LHCN-M2 (cell line): Measurements from ENCODE around the gene CFAP157. TPM values are rescaled to one million over a fixed set of nuclear protein-coding genes. Genes with fewer than 3 reads are reported as not detected.
A peak's percentile ranks its signal among the peaks of the same experiment; 100 is the strongest.

Experiments
- DNase-seq: peaks from one replicate; pipeline ENCODE4 v3.0.0-alpha.2; 2012; ENCODE audit warnings: low read depth
- total RNA-seq: library from RNA; depleted of rRNA; stranded (reverse); fragments of >200 nt; gene quantifications from 2 replicates; pipeline ENCODE4 v1.2.3, GENCODE V29; 2014

CFAP157 gene
- total RNA-seq, 1 experiment from 2014 or later, result not detected

DNA sequence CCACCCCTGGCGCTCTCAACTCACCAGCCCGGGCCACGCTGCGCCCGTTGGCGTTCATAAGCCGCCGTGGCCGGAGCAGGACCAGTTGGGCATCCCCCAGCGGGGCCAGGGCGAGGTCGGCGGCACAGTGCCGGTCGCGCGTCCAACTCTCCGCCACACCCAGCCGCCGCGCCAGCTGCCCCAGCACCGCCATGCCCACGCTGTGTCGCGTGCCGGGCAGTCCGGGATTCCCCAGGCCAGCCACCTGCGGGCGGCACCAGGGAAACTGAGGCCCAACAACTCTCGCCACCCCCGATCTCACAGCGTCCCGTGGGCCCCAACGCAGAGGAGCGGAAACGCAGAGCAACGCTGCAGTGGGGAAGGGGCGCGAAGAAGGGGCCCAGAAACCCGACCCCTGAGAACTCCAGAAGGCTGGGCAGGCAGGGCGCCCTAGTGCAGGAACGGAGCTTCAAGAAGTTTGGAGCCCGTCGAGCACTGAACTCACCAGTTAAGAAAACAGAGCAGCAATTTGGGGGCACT is 8.2 kb downstream of the CFAP157 start:
- DNase-seq, result no peak

DNA sequence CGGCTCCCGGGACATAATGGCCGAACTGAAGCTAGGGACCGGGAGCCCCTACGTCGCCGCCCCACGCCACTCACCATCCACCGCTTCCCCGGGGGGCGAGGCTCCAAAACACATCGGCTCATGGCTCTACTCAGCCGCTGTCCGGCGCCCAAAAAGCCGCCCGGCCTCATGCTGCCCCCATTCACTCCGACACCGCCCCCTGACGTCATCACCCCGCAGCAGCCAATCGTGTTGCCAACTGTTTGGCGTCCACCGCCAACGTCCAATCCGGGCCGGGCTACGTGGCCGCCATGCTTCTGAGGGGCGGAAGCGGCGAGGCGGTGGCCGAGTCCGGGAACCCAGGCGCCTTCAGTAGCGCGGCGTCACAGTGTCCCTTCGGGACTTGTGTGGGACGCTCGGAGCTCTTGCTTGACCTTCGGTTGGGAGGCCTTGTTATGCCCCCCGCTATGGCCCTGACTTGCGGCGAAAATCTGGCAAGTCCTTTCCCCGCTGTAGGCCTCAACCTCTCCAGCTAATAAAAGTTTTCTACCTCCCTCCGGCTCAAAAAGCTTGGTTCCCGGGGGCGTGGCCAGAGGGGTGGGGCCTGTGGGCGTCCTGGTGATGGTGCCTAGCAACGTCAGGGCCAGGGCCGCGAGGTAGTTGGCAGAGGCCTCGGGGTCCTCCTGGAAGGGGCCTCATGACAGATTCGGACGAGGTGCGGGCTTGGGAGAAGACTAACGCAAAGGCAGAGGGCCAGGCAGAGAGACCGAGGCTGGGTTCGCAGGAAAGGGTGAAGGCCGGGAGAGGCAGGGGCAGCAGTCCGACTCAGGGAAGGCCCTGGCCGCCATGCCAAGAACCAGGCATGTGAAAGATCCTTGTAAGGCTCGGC is 8.9 kb downstream of the CFAP157 start, which contains the start of the genes PTRH1 and TTC16:
Gene PTRH1, minus strand, starts transcription at position 194 of the 868 bp plus-strand sequence. Its CDS starts 24 bp downstream, at position 170.
Gene TTC16, plus strand, starts transcription at position 610 of the 868 bp plus-strand sequence. Its CDS starts 67 bp downstream, at position 677.
- peak; percentile 94 for DNase-seq

DNA sequence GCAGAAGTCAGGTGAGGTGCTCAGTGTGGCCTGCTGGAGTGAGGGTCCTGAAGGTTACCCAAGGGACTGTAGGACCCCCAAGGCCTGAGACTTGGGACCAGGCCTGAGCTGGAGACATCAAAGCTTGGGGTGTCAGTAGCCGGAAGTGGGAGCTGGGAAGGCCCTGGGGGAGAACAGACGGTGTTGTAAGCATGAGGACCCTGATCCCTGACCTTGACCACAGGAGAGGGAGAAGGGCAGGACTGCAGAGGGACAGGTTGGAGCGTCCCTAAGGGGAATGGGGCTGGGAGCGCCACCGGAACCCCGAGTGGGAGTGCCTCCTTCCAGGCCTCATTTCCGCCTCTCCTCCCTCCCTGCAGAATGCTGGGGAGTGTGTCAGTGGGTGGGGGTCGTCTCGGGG is 9.6 kb downstream of the CFAP157 start:
- DNase-seq, result no peak

DNA sequence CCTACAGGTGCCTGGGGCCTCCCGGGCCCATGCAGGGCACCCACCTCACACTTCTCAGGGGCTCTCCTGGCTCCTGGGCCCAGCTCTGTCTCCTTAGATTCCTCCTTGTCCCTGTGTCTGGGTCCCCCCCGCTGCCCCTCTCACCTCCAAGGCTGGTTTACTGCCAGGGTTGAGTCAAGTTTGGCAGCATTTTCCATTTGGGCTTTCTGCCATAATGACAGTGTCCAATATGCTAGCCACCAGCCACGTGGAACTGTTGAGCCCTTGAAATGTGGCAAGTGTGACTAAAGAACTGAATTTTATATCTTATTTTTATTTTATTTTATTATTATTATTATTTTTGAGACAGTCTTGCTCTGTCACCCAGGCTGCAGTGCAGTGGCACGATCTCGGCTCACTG is 11.0 kb downstream of the CFAP157 start:
- no peak for DNase-seq

DNA sequence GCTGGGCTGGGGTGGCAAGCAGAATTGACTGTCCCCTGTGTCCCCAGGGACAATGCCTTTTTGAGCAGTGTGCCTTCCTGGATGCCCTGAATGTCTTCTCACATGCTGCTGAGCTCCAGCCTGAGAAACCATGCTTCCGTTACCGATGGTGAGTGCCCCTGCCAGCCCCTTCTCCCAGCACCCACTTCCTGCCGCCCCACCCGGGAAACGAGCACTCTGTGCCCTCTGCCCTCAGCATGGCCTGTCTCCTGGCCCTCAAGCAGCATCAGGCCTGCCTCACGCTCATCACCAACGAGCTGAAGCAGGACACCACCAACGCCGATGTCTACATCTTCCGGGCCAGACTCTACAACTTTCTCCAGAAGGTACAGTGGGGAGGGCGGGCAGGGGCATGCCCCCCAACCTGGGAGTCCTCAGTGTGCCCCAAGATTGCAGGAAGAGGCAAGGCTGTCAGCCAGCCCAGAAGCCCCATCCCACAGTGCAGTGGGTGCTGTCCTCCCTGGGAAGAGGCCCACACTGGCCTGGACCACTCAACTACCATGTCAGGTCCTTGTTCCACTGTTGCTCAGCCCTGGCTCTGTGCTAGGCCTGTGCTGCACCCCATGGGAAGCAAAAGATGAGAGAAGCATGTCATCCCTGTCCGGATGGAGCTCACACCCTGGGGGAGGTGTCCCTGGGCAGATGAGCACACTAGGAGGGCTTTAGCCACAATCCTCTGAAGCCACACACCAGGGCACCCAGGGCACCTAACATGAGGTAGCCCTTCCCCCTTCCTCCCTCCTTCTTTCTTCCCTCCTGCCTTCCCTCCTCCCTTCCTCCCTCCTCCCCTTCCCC is 13.5 kb downstream of the CFAP157 start:
- DNase-seq, result no peak

DNA sequence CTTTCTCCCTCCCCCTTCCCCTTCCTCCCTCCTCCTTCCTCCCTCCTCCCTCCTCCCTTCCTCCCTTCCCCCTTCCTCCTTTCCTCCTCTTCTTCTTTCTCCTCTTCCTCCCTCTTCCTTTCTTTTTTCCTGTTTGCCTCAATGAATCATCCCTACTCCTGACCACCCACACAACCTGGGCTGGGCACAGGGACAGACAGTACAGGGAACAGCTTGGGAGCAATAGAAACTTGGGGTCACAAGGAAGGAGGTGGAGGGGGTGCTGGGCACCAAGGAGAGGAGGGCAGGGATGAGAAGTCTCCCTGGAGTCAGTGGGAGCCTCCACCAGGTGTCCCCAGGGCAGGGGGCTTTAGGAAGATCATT is 14.1 kb downstream of the CFAP157 start:
- no peak for DNase-seq

DNA sequence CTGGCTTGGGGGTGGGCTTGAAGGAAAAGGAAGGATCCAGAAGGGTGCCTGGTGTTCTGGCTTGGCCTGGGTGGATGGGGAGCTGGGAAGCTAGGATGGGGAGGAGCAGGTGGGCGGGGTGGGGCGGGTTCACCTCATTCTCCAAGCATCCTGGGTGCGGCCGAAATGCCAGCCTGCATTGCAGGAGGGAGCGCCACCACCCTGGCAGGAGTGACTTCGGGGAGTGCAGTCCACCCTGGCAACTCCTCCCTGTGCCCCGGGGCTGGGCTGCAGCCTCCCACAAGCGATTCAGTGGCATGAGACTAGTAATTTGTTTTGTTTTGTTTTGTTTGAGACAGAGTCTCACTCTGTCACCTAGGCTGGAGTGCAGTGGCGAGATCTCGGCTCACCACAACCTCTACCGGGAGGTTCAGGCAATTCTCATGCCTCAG is 14.6 kb downstream of the CFAP157 start:
- DNase-seq, result no peak

DNA sequence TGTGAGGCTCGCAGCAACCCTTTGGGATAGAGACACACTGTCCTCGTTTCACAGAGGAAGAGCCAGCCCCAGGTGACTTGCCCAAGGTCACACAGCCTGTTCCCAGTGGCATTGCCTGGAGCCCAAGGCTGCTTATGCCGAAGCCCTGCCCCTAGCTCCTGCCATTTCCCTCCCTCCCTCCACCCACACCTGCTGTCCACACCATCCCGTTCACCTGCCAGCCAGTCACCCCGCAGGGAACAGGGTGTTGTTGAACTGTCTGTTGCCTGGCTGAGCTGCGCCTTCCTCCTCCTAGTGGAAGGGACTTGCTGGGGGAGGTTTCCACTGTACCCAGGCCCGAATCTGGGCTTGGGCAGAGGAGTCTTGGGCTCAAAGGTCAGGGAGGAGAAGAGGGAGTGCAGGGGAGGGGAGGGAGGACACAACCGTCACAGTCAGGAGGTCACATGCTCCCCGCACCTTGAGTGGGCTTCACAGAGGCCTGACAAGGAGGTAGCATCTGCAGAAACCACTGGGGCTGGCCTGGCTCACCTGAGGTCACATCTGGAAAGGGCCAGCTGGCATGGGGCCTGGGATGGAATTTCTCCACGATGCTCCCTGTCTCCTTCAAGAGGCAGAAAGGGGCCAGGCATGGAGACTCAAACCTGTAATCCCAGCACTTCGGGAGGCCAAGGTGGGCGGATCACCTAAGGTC is 15.4 kb downstream of the CFAP157 start:
- no peak for DNase-seq

DNA sequence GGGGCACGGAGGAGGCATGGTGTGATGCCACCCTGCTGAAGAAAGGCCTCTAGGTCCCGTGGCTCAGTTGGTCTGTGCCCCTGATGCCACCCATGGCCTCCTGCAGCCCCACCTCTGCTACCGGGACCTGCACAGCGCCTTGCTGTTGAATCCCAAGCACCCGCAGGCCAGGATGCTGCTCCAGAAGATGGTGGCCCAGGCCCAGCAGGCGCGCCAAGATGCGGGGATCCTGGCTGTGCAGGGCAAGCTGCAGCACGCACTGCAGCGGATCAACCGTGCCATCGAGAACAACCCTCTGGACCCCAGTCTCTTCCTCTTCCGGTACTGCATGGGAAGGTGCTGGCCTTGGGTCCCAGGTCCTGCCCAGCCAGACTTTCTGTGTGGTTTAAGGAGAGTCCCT is 16.2 kb downstream of the CFAP157 start:
- no peak for DNase-seq

DNA sequence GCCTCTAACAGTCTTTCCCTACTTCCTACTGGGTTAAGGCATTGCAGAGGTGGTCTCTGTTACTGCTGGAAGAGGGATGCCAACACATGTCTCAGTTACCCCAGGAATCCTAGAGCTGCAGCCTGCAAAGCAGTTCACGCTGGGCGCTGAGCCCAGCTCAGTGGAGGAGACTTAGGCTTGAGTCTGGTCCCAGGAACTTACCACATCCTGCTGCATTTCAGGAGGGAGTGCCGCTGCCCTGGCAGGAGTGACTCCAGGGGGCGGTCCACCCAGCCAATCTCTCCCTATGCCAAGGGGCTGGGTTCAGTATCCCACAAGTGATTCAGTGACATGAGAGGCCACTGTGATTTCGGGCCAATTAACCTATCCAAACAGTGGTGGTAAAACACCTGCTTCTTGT is 16.7 kb downstream of the CFAP157 start:
- DNase-seq, result peak; percentile 59

DNA sequence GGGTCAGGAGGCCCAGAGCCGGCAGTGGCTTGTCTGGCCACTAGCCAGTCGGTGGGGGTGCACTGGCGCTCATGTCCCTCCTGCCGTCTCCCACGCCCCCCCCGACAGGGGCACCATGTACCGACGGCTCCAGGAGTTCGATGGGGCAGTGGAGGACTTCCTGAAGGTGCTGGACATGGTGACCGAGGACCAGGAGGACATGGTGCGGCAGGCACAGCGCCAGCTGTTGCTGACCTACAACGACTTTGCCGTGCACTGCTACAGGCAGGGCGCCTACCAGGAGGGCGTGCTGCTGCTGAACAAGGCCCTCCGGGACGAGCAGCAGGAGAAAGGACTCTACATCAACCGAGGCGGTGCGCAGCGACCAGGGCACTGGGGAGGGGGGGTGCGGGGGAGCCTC is 17.2 kb downstream of the CFAP157 start:
- DNase-seq, result no peak

DNA sequence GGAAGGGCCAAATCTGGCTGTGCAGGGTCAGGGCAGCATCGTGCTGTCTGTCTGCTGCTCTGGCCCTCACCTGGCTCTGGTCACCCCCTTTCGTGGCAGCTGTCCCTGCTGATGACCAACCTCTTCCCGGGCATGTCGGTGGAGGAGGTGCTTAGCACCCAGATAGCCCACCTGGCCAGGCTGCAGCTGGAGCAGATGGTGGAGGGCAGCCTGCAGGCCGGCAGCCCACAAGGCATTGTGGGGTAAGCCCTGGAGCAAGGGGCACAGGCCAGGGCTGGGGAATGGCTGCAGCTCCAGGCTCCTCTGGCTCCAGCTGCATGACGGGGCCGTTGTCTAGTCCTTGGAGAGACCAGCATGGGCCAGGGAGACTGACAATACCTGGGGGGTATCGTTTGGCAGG is 20.1 kb downstream of the CFAP157 start:
- DNase-seq, result no peak

DNA sequence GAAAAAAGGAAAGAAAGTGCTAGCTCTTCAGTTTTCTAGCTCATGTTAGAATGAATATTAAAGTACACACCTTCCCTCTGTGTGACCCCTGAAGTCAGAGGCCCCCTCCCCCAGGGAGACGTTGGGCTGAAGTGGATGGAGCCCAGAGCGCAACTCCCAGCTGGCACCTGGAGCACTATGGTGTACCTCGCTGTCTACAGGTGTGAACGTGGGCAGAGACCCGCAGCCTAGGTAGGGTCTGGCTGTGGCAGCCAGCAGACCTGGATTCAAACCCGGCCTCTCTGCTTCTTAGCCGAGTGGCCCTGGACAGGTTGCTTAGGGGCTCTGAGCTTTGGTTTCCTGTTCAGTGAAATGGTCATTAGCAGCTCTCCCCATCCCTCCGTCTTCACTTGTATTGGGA is 22.0 kb downstream of the CFAP157 start:
- DNase-seq, result no peak

DNA sequence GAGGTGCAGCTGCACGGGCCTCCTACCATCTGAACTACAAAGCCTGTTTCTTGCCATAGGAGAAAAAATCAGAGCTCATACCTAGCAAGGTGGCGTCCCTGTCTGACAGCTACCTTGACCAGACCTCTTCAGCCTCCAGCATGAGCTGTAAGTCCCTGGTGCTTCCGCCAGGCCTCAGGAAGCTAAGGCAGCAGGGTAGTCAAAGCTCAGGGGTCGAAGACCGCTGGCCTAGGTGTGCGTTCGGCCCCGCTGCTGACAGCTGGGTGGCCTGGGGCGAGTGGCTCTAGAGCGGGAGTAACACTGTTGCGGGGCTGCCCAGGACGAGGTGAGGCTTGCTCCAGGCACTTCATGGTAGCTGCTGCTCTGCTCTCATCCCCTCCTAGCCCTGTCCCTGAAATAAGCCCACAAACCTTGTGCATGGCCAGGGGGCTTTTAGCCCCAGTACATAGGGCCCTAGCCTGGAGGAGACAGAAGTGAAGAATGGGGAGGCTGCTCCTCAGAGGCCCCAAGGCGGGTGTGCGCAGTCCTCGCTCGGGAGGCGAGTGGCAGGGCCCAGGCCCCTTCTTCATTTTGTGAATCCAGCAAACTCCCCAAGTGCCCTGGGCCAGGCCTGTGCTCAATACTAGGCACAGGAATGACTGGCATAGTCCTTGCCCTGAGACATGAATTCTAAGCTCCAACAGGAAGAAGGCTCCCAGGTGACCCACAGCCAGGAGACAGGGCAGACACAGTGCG is 22.9 kb downstream of the CFAP157 start:
- DNase-seq, result no peak

DNA sequence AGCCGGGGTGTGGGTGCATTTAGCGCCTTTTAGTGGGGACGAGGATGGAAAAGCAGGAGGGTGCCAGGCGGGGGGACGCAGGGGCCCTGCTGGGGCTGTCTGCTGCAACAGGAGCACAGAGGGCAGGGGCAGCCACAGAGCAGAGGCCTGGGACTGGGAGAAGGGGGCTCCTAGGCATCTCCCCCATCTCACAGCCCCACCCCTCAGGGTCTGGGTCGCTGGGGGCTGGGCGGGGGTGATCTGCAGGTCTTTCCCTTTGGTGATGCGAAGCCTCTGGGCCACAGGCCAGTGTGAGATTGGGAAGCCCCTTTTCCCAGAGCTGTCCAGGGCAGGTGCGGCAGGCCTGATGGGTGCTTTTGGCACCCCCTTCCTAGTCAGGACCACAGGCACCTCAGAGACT is 23.5 kb downstream of the CFAP157 start:
- DNase-seq, result no peak

DNA sequence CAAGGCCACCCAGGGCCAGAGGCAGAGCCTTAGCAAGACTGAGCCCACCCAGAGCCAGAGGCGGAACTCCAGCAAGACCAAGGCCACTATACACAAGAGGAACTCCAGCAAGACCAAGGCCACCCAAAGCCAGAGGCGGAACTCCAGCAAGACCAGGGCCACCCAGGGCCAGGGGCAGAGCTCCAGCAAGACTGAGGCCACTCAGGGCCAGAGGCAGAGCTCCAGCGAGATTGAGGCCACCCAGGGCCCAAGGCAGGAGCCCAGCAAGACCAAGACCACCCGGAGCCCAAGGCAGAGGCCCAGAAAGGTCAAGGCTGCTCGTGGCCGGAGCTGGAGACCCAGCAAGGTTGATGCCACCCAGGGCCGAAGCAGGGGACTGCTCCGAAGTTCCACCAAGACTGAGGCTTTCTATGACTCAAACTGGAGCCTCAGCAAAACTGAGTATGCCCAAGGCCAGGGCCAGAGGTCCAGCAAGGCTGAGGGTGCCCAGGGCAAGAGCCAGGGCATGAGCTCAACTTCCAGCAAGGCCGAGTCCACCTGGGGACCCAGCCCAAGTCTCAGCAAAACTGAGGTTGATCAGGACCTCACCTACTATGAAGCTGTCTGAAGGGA is 24.1 kb downstream of the CFAP157 start:
- no peak for DNase-seq

DNA sequence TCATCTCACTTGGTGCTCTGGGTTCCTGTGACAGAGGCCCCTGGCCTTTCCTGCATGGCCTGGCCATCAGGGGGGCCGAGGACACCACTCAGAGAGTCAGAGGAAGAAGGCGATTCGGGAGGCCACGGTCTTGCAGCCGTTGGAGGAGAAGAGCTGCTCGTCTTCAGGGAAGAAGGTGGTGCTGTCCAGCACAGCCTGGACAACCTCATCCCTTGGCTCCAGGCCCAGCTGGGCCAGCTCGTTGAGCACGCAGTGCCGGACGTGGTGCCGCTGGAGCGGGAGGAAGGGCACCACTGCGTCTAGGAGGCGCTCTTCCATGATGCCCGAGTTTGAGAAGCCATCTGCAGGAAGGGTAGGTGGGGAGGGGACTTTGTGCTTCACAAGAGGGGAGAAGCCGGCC is 25.1 kb downstream of the CFAP157 start:
- DNase-seq, result no peak

DNA sequence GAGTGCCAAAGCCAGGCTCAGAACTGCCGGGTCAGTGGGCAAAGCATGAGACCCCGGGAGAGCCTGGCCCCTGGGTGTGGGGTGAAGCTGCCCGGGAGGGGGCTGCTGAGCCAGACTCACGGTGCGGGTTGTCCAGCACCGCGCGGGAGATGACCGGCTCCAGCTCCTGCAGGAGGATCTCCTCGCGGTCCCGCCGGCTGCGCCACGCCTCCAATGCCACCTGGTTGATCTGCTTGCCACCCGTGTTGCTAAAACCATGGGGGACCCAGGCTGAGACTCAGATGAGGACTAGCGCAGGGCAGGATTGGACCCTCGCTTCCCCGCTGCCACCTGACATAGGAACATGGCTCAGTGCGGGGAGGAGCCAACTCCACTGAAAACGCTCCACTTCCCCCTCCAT is 25.7 kb downstream of the CFAP157 start:
- no peak for DNase-seq

DNA sequence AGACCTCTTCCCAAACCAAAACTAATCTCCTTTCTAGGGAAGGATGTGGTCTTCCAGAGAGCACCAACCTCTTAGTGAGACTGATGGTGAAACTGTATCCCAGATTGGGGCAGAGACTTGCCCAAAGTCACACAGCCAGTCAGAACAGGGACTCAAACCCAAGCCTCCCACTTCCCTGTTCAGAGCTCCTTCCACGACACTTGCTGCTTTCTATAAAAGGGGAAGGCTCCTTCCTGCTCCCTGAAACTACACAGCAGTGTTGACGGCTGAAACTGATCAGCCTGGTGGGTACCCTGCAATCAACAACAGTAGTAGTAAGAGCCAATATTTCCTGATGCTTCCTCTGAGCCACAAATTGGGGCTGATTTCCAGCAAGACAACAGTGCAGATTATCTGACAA is 26.8 kb downstream of the CFAP157 start:
- no peak for DNase-seq

DNA sequence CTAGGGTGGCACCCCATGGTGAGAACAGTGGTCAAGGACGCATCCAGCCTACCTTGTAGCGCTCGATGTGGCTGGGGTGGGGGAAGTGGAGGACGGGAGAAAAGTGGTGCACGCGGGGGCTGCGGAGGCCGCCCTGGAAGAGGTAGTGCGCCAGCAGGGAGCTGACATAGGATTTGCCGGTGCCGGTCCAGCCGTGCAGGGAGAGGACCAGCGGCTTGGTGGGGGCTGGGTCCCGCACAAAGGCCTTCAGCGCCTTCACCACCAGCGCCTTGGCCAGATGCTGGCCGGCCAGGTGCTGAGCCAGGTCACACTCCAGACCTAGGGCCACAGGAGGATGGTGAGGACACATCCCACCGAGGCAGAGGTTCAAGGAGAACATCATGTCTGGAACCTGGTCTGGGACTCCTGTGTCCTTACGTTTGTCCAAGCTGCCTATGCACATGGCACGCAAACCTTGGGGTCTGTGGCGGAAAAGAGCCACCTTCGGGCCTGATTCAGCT is 27.5 kb downstream of the CFAP157 start:
- no peak for DNase-seq
